ENCODE results near the gene EXOC4.

GRCh38 chr7:133602291-133602690, 349.4 kb downstream of the EXOC4 start:
- TF ChIP-seq POLR2A (IDR thresholded peaks at IDR 0.05) (no peak), POLR2AphosphoS5 (IDR thresholded peaks at IDR 0.05) (no peak)
- TF ChIP-seq, protein P1, sequence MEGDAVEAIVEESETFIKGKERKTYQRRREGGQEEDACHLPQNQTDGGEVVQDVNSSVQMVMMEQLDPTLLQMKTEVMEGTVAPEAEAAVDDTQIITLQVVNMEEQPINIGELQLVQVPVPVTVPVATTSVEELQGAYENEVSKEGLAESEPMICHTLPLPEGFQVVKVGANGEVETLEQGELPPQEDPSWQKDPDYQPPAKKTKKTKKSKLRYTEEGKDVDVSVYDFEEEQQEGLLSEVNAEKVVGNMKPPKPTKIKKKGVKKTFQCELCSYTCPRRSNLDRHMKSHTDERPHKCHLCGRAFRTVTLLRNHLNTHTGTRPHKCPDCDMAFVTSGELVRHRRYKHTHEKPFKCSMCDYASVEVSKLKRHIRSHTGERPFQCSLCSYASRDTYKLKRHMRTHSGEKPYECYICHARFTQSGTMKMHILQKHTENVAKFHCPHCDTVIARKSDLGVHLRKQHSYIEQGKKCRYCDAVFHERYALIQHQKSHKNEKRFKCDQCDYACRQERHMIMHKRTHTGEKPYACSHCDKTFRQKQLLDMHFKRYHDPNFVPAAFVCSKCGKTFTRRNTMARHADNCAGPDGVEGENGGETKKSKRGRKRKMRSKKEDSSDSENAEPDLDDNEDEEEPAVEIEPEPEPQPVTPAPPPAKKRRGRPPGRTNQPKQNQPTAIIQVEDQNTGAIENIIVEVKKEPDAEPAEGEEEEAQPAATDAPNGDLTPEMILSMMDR (IDR thresholded peaks at IDR 0.05), result no peak
